ENCODE measurements around the gene DPF3. TPM values are rescaled to one million over a fixed set of nuclear protein-coding genes. Genes with fewer than 3 reads are reported as not detected.

DPF3 gene
- total and polyA plus RNA-seq, 9 of the 15 experiments (the other 6 are each of a cell fraction or from before 2014, with no cell fraction given) = 0.21 to 4.9 (median 1.2) TPM

- H2AFZ ChIP-seq (ENCODE audit: low read depth, low read length) = no peak overlapping the region
- peaks cover 0 to 10% of the 10 kb centered on the region in 2 experiments; a peak in 2 of 5 replicates for H3K27me3 ChIP-seq (ENCODE audit: control insufficient read depth in 2 of 2, insufficient read depth in 2 of 2, low read length in 2 of 2)
- ChIA-PET CTCF (ENCODE audit: low intra/inter-chr PET ratio) (no interaction called here), POLR2A (interaction anchor here (1.2 kb wide), 1 partner anchor 8 kb away, joined by 3 read pairs; no protein-coding TSS in a partner anchor)
- H3K4me1 ChIP-seq (replicated peaks in 1 of 2; ENCODE audit: control insufficient read depth in 2 of 2, insufficient read depth in 2 of 2, low read length in 2 of 2) = peaks cover 0 to 2% of the 10 kb centered on the region in 2 experiments; a peak in 2 of 5 replicates
- ATAC-seq = no peak
- FAIRE-seq = no peak
- no peak overlapping the region for H3K27ac ChIP-seq (ENCODE audit: extremely low read depth, low read depth, low read length)
- TF ChIP-seq ESRRA (IDR thresholded peaks at IDR 0.05; ENCODE audit: borderline replicate concordance, low read depth) = no peak
- no peak for TF ChIP-seq SREBF2 (CRISPR knock-in tag; IDR thresholded peaks at IDR 0.05)
- TF ChIP-seq CHD1 (IDR thresholded peaks at IDR 0.05; ENCODE audit: low read length) = no peak
- no peak for TF ChIP-seq MBD2 (IDR thresholded peaks at IDR 0.05; ENCODE audit: borderline replicate concordance, low read depth)
- no peak for TF ChIP-seq ZNF609 (CRISPR knock-in tag; IDR thresholded peaks at IDR 0.05; ENCODE audit: borderline replicate concordance)
- no peak for TF ChIP-seq PHF21A (IDR thresholded peaks at IDR 0.05; ENCODE audit: borderline replicate concordance, low read depth)
- no peak for TF ChIP-seq CAMTA2 (CRISPR knock-in tag; conservative IDR thresholded peaks at IDR 0.05)
- no peak for TF ChIP-seq ZNF212 (CRISPR knock-in tag; IDR thresholded peaks at IDR 0.05)
- no peak for TF ChIP-seq L3MBTL2 (IDR thresholded peaks at IDR 0.05)
- TF ChIP-seq HMG20B (CRISPR knock-in tag; IDR thresholded peaks at IDR 0.05) = no peak
- no peak for TF ChIP-seq RUNX1 (IDR thresholded peaks at IDR 0.05; ENCODE audit: low read depth)
- TF ChIP-seq ATF1 (CRISPR knock-in tag; IDR thresholded peaks at IDR 0.05) = no peak
- TF ChIP-seq ATF1 (tag; IDR thresholded peaks at IDR 0.05) = no peak
- no peak for TF ChIP-seq ZBTB7A (IDR thresholded peaks at IDR 0.05; ENCODE audit: borderline replicate concordance, control insufficient read depth, low read depth, low read length)
- TF ChIP-seq ZNF507 (tag; conservative IDR thresholded peaks at IDR 0.05) = no peak
- TF ChIP-seq HBP1 (CRISPR knock-in tag; IDR thresholded peaks at IDR 0.05) = no peak
- TF ChIP-seq ZNF764 (CRISPR knock-in tag; IDR thresholded peaks at IDR 0.05; ENCODE audit: low read depth) = no peak
- no peaks in the 10 kb centered on the region for H3K9me3 ChIP-seq (replicated peaks; ENCODE audit: control insufficient read depth, insufficient read depth, low read depth, low read length)
- no peaks in the 10 kb centered on the region for H3K79me2 ChIP-seq (ENCODE audit: control insufficient read depth, insufficient read depth, low read length)
- in situ Hi-C loops (cut with MboI) = no loop called here
- no peaks in the 10 kb centered on the region for H3K36me3 ChIP-seq (ENCODE audit: control insufficient read depth, insufficient read depth, low read length)
- whole genome bisulfite sequencing (ENCODE audit: insufficient coverage, low coverage, missing lambda C conversion rate) = 22% methylated on average over 6 of the region's 7 CpGs
- BruUV-seq (replicated peaks) = no TSS peak
- no peak overlapping the region for H3K9ac ChIP-seq (ENCODE audit: insufficient read depth in 1 of 2, low read depth in 2 of 2, low read length in 2 of 2)
- no peak for DNase-seq (ENCODE audit: extremely low read depth in 1 of 4, low spot score in 3 of 4)
- no peaks in the 10 kb centered on the region; the same call in 1 of the 2 replicates for H4K20me1 ChIP-seq (replicated peaks; ENCODE audit: control insufficient read depth, insufficient read depth, low read length)
- intact Hi-C loops (cut with micrococcal nuclease) = no loop called here
- H3K4me2 ChIP-seq (ENCODE audit: insufficient read depth, low read length) = no peak overlapping the region
- H3K9me1 ChIP-seq (ENCODE audit: control insufficient read depth, insufficient read depth, low read length) = no peaks in the 10 kb centered on the region
- no peak overlapping the region for H3K4me3 ChIP-seq
Measured at GRCh38 chr14:72793156-72793939, 100.6 kb downstream of the DPF3 start.

All from K562 (cell line).